DMS79 treated with DMSO at 0.1 percent for 48 hours (cell line): ENCODE measurements around the gene FHIT.

Experiments
- DNase-seq: peaks from one replicate; lab custom pipeline; 2025; lab: John Stamatoyannopoulos, UW

Gene FHIT

GRCh38 chr3:61169621-61170251 lies 81.5 kb downstream of the FHIT start:
- no peak for DNase-seq

DNA sequence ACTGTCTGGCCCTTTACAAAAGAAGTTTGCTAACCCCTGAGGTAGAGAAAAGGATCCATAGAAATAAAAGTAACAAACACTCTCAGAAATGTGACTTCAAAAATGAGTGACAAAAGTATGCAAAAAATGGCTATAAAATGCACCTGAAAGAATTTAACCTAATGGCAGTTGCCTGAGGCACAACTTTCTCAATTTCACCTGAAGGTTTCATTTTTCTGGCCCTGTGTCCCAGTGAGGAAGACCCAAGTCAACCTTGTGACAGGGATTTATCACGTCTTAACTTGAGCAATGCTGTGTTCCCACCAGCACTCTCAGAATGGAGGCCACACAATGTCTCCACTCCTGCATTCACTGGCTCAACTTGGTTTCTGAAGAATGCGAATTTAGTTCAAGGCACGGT lies 83.0 kb downstream of the FHIT start:
- DNase-seq, result no peak

- DNase-seq, result no peak
Observed at GRCh38 chr3:61162965-61163364, 88.3 kb downstream of the FHIT start.

DNA sequence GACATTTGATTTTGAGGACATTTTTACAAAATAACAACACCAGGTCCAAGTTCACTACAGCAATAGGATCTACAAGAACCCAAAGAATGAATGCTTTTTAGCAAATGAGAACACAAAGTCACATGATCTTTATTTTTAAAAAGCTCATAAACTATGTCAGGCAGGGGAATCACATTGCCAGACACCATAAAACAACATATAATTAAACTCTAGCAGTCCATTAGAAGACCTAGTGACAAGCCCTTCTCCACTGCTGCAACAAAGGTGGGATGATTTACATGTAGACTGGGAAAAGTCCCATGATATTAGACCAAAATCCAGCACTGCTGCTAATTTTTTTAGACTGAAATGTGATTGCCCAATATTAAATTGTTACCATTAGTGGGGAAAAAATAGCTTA lies 92.6 kb downstream of the FHIT start:
- no peak for DNase-seq

DNA sequence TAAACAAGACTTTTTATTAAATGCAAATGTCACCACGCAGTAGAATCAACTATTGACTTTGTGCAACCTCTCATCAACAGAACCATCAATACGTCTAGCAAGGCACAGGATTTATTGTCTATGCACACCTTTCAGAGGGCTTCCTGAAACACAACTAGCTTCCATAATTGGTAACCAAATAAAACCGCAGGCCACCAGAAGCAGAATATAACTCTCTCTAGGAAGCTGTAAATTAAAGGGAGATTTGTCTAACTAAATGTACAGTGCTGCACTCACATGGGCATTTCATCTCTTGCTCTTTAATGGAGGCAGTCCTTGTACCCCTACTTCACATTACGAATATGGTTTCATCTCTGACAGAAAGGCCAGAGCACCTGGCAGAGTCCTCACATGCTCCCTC lies 93.0 kb downstream of the FHIT start:
- DNase-seq, result no peak

- DNase-seq, result no peak
Observed at GRCh38 chr3:61157414-61157813, 93.8 kb downstream of the FHIT start.

GRCh38 chr3:61155701-61156292 lies 95.5 kb downstream of the FHIT start:
- DNase-seq, result no peak

DNA sequence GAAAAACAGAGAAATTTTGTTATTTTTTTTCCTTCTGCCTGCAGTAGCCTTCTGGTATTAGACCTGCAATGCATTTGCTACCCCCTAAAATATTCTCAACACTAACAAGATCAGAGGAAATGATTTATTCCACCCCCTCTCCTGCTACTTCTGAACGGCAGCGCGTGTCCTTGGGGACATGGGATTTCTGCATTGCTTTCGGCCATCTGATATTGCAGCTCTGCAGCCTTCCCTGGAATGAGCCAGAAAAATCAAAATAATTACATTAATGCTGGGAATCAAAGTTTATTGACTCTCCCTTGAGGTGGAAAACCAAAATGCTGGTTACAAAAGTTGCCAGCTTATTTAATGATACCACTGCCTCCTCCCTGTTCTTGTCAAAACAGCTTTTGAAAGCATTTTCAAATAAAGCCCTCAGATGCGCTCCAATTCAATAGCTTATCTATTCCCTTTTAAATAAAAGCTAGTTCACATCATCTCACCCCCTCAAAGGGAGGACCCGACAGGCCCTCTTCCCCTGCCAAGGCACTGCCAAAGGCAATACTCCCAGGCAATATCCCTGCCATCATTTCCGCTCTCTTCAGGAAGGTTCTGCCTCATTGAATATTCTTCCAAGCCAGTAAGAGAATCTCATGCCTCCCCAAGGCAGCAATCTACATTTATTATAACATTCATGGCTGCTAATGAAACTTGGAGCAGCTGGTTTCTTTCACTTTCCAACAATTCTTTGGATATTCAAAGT lies 96.6 kb downstream of the FHIT start:
- no peak for DNase-seq

GRCh38 chr3:61152071-61152470 lies 99.2 kb downstream of the FHIT start:
- DNase-seq, result no peak

DNA sequence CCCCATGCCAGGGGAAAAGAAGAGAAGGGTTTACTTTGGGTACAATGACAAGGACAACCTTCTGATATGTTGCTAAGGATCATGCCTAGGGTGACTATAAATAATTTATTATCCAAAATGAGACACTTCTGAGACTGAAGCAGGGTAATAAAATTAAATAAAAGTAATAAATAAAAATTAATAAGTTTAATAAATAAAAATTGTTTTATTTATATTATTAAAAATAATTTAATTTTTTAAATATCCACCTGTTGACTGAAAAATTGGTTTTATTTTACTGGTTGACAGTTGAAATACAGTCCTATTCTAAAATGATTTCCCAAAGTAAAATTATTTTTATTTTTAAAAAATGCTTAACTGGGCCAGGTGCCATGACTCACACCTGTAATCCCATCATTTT lies 102.0 kb downstream of the FHIT start:
- no peak for DNase-seq

- no peak for DNase-seq
Observed at GRCh38 chr3:61146010-61146890, 105.0 kb downstream of the FHIT start.

DNA sequence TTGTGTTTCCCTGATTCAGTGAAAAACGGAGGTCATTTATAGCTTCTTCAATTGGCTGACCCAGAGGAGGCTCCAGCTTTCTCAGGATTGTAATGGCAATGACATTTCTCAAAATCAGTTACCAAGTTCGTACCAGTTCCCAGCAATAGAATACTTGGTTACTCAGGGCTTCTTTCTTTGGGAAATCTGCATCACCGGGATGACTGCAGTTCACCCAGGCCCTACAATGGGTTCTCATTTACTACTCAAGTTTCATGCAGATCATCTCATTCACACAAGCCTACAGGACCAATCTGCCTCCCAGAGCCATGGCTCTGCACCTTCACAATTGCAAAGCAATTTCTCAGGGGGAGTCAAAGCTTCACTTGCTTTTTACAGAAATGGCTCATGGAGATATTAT lies 109.6 kb downstream of the FHIT start:
- no peak for DNase-seq

DNA sequence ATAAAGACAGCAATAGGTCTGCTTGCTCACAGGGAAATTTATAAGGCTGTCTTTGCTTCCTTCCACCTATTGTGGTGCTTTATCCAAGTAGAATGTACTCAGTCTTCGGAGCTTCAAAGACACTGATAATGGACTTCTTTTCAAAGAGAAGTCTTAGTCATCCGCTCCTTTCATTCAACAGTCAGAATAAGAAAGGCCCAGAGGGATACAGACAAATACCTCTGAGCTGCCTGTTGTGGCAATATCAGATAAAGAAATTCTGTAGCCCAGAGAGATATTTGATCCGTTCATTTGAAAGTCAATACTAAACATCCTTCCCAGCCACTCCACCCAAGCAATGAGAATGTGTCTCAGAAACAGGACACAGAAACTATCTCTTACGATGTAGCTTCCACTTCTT lies 110.0 kb downstream of the FHIT start:
- DNase-seq, result no peak

- no peak for DNase-seq
Observed at GRCh38 chr3:61139686-61140085, 111.6 kb downstream of the FHIT start.

DNA sequence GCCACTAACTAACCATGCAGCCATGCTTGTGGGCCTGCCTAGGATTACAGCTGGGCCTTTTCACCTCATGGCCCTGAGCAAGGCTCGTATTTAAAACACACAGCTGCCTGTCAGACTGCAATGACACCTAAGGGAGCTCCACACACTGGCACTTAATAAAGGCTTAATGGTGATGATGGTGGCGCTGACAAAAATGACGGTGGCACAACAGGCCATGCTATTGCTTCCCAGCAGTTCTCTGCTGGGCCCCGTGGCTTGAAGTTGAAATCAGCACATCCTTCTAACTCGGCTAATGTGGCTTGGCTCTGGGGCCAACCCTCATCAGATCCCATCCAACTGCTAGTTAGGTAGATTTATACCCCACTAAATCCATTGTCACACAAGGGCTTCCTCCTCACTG lies 112.9 kb downstream of the FHIT start:
- no peak for DNase-seq

- no peak for DNase-seq
Observed at GRCh38 chr3:61136191-61136590, 115.1 kb downstream of the FHIT start.

DNA sequence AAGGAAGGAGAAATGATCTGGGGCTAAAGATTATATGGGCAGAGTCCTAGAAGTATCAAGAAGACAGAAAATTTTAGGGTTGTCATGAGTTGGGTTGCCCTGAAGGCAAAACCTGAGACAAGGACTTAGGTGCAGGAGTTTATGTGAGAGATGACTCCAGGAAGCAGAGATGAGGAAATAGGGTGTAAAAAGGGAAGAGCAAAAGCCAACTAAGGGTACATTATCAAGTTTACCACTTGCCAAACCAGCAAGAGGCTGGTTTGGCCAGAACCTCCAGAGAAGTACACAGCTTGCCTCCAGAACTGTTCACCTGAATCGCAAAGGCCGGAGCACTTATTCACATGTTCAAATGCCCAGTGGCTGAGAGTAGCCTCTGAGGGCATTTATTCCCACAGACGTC lies 116.7 kb downstream of the FHIT start:
- no peak for DNase-seq

GRCh38 chr3:61132062-61132461 lies 119.2 kb downstream of the FHIT start:
- no peak for DNase-seq

- no peak for DNase-seq
Observed at GRCh38 chr3:61118830-61119229, 132.4 kb downstream of the FHIT start.

DNA sequence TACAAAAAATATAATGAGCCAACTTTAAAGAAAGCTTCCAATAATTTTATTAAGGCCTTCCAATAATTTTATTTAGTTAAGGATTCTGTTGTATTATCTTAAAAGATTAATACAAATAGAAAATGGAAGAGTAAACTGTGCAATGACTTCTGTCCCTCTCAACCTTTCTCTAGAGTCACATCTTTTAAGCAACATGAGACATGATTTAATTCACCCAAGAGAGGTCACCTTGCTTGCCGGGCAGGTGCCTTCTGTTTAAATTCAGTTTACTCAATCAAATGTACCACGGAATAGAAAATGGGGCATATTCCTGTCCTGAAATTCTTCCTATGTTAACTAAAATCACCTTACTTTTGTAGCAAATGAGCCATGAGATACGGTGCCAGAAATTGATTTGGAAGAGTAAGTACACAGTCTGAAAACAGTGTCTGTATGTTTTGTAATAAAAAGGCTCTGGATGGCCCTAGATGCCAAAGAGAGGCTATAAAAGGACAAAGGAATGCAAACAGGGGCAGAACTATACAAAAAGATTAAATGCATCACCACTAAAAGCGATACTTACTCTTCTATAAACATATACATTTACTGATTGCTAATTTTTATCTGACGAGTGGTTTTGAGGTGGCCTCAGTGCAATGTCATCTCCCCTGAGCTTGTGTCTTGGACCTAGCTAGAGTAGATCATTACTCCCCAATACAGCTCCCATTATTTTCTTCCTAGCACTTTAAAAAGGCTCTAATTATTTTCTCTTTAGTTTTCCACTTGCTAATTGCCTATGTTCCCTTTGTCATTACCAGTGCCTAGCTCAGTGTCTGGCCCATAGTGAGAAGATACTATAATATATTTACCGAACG lies 134.0 kb downstream of the FHIT start:
- peak; percentile 17 for DNase-seq

- DNase-seq, result no peak
Observed at GRCh38 chr3:61114316-61114953, 136.8 kb downstream of the FHIT start.
